SKM-1 treated with dmso at 0.1 percent for 144 hours (cell line): ENCODE data around the gene SLC6A8.
"Not testable (repeated sequence)": the region's sequence is repeated elsewhere in the genome, so short reads cannot be mapped to it uniquely, and the experiment has no call there.

Experiments
- DNase-seq: peaks from one replicate; lab custom pipeline; 2025; ENCODE audit not compliant: unreplicated experiment; lab: John Stamatoyannopoulos, UW

The SLC6A8 gene

GRCh38 chrX:153705403-153706060 is 17.8 kb downstream of the SLC6A8 start:
- not testable (repeated sequence) for DNase-seq

DNA sequence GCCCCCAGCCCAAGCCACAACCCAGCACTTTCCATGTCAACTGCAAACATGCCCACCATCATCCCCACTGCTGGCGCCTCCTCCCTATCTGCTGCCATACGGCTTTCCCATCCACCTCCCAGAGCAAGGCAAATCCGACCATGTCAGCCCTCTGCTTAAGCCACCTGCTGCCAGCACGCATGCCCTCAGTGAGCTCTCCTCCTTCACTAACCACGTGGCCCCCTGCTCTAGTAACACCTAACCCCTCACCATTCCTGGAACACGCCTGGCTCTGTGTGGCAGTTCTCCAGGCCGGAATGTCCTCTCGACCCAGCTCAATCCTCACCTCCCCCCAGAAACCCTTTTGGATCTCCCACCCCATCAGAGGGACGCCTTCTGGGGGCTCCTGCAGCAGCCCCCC is 19.1 kb downstream of the SLC6A8 start:
- DNase-seq, result no peak

GRCh38 chrX:153707406-153707805 is 19.7 kb downstream of the SLC6A8 start:
- no peak for DNase-seq

GRCh38 chrX:153708415-153708814 is 20.7 kb downstream of the SLC6A8 start:
- peak; percentile 15 for DNase-seq

- no peak for DNase-seq
These were observed 22.3 kb downstream of the SLC6A8 start for GRCh38 chrX:153709726-153710674.

- no peak for DNase-seq
These were observed 26.5 kb downstream of the SLC6A8 start for GRCh38 chrX:153714256-153714655.

DNA sequence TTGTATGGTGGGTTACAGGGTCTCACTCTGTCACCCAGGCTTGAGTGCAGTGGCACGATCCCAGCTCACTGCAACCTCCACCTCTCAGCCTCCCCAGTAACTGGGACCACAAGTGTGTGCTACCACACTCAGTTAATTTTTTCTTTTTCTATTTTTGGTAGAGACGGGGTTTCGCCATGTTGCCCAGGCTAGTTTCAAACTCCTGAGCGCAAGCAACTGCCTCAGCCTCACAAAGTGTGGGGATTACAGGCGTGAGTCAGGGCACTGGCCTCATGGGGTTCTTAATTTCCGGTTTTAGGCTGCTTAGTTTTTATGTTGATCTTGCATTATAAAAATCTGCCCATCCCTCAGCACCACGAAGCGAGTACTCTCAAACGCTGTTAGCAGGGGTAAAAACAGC is 29.7 kb downstream of the SLC6A8 start:
- no peak for DNase-seq

DNA sequence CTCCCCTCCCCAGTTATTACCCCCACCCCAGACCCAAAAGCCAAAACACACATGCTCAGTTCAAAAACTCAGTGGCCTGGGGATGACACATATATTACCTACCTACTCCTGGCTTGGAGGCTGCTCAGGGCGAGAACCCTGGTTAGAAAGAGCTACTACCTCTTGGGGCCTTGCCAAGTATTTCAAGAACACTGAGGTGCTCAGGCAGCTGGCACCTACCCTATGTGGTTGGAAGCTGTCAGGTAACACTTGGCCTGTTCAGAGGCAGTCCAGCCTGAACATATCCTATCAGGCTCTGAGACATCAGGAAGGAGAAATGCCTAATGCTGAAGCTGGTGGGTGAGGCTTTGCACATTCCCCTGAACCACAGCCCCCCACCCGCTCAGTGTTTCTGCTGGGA is 31.5 kb downstream of the SLC6A8 start:
- no peak for DNase-seq

GRCh38 chrX:153719701-153720100 is 32.0 kb downstream of the SLC6A8 start:
- no peak for DNase-seq

- DNase-seq, result no peak
These were observed 35.1 kb downstream of the SLC6A8 start for GRCh38 chrX:153722704-153723350.

- DNase-seq, result no peak
These were observed 35.9 kb downstream of the SLC6A8 start for GRCh38 chrX:153723351-153724251.

DNA sequence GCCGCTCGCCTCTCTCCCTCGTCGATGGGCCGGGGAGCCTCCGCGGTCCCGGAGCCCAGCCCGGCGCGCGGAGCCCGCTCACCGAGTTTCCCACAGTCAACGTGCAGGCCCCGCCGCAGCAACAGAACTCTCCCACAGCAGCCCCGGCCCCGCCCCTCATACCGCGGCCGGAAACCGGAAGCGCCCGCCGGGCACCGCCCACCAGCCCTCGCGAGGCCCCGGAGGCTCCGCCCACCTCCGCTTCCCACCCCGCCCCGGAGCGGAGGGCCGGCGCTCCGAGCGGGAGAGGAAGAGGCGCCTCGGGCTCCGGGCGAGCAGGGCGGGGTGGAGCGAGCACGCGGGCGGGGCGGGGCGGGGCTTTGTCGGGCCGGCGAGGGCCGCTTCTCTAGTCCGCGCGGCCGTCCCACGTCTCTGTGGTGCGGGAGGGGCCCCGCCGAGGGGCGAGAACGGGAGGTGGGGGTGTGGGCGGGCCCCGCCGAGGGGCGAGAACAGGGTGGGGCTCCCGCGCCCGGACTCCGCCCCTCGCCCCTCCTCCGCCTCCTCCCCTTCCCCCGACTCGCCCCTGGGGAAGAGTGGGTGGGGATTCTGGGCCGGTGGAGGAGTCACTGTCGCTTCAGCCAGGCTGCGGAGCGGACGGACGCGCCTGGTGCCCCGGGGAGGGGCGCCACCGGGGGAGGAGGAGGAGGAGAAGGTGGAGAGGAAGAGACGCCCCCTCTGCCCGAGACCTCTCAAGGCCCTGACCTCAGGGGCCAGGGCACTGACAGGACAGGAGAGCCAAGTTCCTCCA is 36.7 kb downstream of the SLC6A8 start, which contains the start of the genes ABCD1 and BCAP31:
Gene ABCD1 (plus strand): TSS at position 605 of the 787 bp plus-strand sequence. CDS start 411 bp downstream, outside the sequence.
Gene BCAP31 (minus strand): TSS at position 136 of the 787 bp plus-strand sequence. CDS start 1,143 bp downstream, outside the sequence.
- peak; percentile 82 for DNase-seq

DNA sequence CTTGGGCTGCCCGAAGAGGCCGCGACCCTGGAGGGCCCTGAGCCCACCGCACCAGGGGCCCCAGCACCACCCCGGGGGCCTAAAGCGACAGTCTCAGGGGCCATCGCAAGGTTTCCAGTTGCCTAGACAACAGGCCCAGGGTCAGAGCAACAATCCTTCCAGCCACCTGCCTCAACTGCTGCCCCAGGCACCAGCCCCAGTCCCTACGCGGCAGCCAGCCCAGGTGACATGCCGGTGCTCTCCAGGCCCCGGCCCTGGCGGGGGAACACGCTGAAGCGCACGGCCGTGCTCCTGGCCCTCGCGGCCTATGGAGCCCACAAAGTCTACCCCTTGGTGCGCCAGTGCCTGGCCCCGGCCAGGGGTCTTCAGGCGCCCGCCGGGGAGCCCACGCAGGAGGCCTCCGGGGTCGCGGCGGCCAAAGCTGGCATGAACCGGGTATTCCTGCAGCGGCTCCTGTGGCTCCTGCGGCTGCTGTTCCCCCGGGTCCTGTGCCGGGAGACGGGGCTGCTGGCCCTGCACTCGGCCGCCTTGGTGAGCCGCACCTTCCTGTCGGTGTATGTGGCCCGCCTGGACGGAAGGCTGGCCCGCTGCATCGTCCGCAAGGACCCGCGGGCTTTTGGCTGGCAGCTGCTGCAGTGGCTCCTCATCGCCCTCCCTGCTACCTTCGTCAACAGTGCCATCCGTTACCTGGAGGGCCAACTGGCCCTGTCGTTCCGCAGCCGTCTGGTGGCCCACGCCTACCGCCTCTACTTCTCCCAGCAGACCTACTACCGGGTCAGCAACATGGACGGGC is 37.5 kb downstream of the SLC6A8 start:
- DNase-seq, result no peak

GRCh38 chrX:153725832-153726285 is 38.1 kb downstream of the SLC6A8 start:
- no peak for DNase-seq

DNA sequence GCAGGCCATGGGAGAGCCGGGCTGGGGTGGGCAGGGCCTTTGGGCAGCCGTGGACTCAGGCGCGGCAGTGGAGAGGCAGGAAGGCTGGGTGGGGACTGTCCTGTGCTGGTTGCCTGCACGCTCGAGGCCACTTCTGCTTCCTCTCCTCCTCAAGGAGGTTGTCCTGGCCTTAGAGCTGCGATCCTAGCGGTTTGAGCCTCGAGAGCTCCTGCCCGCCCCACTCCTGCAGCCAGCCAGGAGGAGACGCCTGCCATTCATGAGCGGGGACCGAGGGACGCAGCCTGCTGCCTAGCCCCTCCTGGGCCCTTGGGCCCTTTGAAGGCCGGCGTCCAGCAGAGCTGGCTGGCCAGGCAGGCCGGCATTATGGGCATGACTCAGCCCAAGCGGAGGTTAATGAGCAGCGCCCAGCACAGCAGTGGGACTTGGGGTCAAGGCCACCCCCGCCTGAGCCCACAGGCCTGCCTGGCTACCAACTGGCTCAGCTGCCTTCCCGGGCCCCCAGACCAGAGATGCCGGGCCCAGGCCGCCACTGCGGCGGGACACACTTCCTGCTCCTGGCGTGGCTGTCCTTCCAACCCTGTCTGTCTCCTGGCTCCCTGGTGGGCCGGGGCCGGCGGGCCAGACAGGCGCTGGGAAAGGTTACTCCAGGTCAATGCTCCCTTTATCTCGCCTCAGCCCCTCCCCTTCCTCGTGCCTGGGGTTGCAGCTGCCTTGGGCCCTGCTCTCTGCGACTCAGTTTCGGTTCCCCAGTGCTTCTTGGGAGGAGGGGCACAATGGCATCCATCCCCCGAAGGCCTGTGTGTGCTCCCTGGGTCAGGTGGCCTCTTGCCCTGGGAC is 38.8 kb downstream of the SLC6A8 start:
- peak; percentile 59 for DNase-seq

- DNase-seq, result no peak
These were observed 39.6 kb downstream of the SLC6A8 start for GRCh38 chrX:153727123-153727931.

GRCh38 chrX:153728095-153728494 is 40.4 kb downstream of the SLC6A8 start:
- DNase-seq, result no peak
